Measurements from ENCODE around the gene HNMT. TPM values are rescaled to one million over a fixed set of nuclear protein-coding genes. Genes with fewer than 3 reads are reported as not detected.
A peak's percentile ranks its signal among the peaks of the same experiment; 100 is the strongest.

HNMT gene
- total RNA-seq, 1 experiment from 2014 or later, result 4.1 TPM

DNA sequence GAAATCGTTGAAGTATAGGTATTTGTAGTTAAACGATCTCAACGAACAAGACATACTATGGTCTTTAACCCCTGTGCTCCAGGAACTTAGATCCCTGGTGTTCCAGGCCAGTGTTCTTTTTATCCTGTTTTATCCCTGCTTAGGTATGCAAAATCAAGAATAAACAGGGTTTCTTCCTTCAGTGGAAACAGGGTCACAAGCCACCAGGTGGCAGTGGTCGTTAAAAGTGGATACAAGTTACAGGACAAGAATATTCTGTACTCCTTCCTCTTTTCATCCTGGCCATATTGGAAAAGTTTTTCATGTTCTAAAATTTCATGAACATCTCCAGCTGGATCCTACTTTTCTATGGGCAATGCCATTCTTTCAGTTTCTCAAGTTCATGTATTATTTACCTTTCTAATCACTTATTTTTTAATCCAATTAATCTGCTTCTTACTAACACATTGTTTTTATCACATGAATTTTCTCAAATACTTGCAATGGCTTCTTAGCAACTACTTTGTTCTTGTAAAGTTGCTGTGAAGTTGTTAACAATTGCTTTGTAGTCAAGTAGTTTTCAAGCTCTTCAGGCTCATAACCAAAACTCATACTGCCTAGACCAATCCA, 16.4 kb upstream of the HNMT start:
- H3K27me3 ChIP-seq (ENCODE audit: control insufficient read depth, insufficient read depth, low read length), result no peaks in the 10 kb centered on the region
- CTCF ChIA-PET, result interaction anchor here (0.7 kb wide), 1 partner anchor 821 kb away, joined by 8 read pairs; no protein-coding TSS in a partner anchor
- peaks cover 5% of the 10 kb centered on the region; the same call in 1 of the 2 replicates for H3K4me1 ChIP-seq (ENCODE audit: control insufficient read depth, insufficient read depth, low read length)
- intact Hi-C loops (cut with micrococcal nuclease; ENCODE audit: unreplicated experiment) (loop anchor here (1.0 to 10.0 kb wide), 3 partner anchors 142 to 837 kb away; partner anchors contain the start of gene NXPH2), in situ Hi-C loops (cut with HindIII; ENCODE audit: low pct_unique_long_range_greater_than_20kb, low sequenced_read_pairs) (no loop called here)
- no TSS peak for BruUV-seq (replicated peaks)
- POLR2A ChIA-PET, result no interaction called here
- H3K36me3 ChIP-seq (ENCODE audit: control insufficient read depth, insufficient read depth, low read length), result no peaks in the 10 kb centered on the region
- H3K4me3 ChIP-seq (ENCODE audit: low read depth in 2 of 2, low read length in 2 of 2), result no peak overlapping the region
- DNase-seq (ENCODE audit: low read depth, low spot score), result no peak
- no peaks in the 10 kb centered on the region for H3K9me3 ChIP-seq (ENCODE audit: control insufficient read depth, insufficient read depth, low read depth, low read length)
- no peak for TF ChIP-seq POLR2AphosphoS5 (IDR thresholded peaks at IDR 0.05; ENCODE audit: low read depth, low read length)
- TF ChIP-seq, protein P1, sequence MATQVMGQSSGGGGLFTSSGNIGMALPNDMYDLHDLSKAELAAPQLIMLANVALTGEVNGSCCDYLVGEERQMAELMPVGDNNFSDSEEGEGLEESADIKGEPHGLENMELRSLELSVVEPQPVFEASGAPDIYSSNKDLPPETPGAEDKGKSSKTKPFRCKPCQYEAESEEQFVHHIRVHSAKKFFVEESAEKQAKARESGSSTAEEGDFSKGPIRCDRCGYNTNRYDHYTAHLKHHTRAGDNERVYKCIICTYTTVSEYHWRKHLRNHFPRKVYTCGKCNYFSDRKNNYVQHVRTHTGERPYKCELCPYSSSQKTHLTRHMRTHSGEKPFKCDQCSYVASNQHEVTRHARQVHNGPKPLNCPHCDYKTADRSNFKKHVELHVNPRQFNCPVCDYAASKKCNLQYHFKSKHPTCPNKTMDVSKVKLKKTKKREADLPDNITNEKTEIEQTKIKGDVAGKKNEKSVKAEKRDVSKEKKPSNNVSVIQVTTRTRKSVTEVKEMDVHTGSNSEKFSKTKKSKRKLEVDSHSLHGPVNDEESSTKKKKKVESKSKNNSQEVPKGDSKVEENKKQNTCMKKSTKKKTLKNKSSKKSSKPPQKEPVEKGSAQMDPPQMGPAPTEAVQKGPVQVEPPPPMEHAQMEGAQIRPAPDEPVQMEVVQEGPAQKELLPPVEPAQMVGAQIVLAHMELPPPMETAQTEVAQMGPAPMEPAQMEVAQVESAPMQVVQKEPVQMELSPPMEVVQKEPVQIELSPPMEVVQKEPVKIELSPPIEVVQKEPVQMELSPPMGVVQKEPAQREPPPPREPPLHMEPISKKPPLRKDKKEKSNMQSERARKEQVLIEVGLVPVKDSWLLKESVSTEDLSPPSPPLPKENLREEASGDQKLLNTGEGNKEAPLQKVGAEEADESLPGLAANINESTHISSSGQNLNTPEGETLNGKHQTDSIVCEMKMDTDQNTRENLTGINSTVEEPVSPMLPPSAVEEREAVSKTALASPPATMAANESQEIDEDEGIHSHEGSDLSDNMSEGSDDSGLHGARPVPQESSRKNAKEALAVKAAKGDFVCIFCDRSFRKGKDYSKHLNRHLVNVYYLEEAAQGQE (IDR thresholded peaks at IDR 0.05; ENCODE audit: insufficient read depth in 1 of 2, low read depth in 2 of 2, low read length in 1 of 2), result no peak
- TF ChIP-seq SIN3A (IDR thresholded peaks at IDR 0.05; ENCODE audit: borderline replicate concordance, insufficient read depth, low read depth, low read length), result no peak
- TF ChIP-seq TCF7L2 (IDR thresholded peaks at IDR 0.05; ENCODE audit: low read depth, low read length), result no peak
- TF ChIP-seq, protein P2, sequence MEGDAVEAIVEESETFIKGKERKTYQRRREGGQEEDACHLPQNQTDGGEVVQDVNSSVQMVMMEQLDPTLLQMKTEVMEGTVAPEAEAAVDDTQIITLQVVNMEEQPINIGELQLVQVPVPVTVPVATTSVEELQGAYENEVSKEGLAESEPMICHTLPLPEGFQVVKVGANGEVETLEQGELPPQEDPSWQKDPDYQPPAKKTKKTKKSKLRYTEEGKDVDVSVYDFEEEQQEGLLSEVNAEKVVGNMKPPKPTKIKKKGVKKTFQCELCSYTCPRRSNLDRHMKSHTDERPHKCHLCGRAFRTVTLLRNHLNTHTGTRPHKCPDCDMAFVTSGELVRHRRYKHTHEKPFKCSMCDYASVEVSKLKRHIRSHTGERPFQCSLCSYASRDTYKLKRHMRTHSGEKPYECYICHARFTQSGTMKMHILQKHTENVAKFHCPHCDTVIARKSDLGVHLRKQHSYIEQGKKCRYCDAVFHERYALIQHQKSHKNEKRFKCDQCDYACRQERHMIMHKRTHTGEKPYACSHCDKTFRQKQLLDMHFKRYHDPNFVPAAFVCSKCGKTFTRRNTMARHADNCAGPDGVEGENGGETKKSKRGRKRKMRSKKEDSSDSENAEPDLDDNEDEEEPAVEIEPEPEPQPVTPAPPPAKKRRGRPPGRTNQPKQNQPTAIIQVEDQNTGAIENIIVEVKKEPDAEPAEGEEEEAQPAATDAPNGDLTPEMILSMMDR (IDR thresholded peaks at IDR 0.05), result peak; percentile 69; the same call in 1 of the 2 replicates
- no peak overlapping the region for H3K27ac ChIP-seq (ENCODE audit: low read length)
- peak; percentile 76 for ATAC-seq

DNA sequence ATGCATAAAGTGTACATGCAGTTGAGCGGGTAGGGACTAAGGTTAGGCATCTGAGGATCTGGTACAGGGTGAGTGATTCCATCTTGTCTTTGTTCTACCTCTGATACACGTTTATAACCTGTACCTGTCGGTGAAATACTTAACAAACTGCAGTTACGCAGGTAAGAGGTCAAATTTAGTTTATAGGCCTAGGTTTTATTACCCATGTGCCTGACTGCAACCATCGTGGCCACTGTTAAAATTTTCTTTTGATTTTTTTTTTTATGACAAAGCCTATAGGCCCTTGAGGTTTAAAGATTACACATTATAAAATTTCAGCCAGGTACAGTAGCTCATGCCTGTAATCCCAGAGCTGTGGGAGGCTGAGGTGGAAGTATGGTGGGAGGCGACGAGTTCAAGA, 15.4 kb upstream of the HNMT start:
- Histone ChIP-seq H3K27ac (ENCODE audit: low read length) (no peak overlapping the region), H3K4me3 (ENCODE audit: low read depth in 2 of 2, low read length in 2 of 2) (no peak overlapping the region), H3K9me3 (ENCODE audit: control insufficient read depth, insufficient read depth, low read depth, low read length) (no peaks in the 10 kb centered on the region), H3K4me1 (ENCODE audit: control insufficient read depth, insufficient read depth, low read length) (peaks cover 8% of the 10 kb centered on the region; the same call in 1 of the 2 replicates), H3K36me3 (ENCODE audit: control insufficient read depth, insufficient read depth, low read length) (no peaks in the 10 kb centered on the region), H3K27me3 (ENCODE audit: control insufficient read depth, insufficient read depth, low read length) (no peaks in the 10 kb centered on the region)
- ChIA-PET POLR2A (no interaction called here), CTCF (interaction anchor here (0.5 to 0.6 kb wide), 2 partner anchors 15 to 838 kb away, joined by 3 to 4 read pairs; no protein-coding TSS in a partner anchor)
- BruUV-seq (replicated peaks), result no TSS peak
- intact Hi-C loops (cut with micrococcal nuclease; ENCODE audit: unreplicated experiment), result loop anchor here (10.0 kb wide), 2 partner anchors 426 to 836 kb away; partner anchors contain the start of gene NXPH2
- ATAC-seq (no peak), DNase-seq (ENCODE audit: low read depth, low spot score) (no peak)
- TF ChIP-seq, protein P1 (IDR thresholded peaks at IDR 0.05; ENCODE audit: insufficient read depth in 1 of 2, low read depth in 2 of 2, low read length in 1 of 2), result no peak
- TF ChIP-seq SIN3A (IDR thresholded peaks at IDR 0.05; ENCODE audit: borderline replicate concordance, insufficient read depth, low read depth, low read length), result no peak
- in situ Hi-C loops (cut with HindIII; ENCODE audit: low pct_unique_long_range_greater_than_20kb, low sequenced_read_pairs), result no loop called here
